GM18499 (cell line): ENCODE measurements around the gene PNPLA7.
"Not testable (repeated sequence)": the region's sequence is repeated elsewhere in the genome, so short reads cannot be mapped to it uniquely, and the experiment has no call there.

ENCODE experiments used
- ATAC-seq: cut with Tn5 transposase; IDR thresholded peaks from one replicate; pipeline ENCODE4 v1.9.1; 2021; ENCODE audit warnings: moderate number of reproducible peaks; ENCODE audit not compliant: insufficient read depth, unreplicated experiment

Gene PNPLA7

DNA sequence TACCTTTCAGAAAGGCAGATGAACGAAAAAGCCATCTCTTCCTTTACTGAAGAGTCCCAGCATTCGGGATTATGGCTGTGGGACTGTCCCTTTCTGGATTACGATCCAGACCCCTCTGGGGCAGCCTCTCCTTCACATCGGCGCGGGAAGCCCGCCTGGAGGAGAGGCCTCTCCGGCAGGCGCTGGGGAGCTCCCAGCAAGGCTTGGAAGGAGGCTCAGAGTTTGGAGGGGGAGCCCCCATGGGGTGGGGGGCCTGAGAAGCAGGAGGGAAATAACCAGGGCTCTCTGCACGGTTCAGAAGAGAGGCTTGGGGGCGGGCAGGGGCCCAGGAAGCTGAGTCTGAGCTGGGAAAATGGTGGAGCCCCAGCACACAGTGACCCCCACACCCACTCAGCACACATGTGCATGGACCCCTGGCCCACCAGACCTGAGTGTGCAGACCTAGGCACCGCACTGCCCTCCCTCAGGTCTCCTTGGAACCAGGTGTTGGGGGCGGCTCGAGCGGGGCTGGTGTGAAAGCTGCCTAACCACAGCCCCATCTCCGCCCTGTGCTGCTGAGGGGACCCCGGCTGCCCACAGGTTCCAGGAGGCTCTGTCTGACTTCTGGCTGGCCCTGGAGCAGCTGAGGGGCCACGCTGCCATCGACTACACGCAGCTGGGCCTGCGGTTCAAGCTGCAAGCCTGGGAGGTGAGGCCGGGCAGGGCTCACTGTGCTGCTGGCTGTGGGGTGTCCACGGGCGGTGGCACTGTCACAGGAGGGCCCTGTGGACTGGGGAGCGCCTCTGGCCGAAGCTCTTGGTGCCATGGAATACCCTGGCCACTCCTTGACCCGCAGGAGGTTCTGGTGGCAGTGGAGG lies 122.5 kb downstream of the PNPLA7 start:
- no peak for ATAC-seq

DNA sequence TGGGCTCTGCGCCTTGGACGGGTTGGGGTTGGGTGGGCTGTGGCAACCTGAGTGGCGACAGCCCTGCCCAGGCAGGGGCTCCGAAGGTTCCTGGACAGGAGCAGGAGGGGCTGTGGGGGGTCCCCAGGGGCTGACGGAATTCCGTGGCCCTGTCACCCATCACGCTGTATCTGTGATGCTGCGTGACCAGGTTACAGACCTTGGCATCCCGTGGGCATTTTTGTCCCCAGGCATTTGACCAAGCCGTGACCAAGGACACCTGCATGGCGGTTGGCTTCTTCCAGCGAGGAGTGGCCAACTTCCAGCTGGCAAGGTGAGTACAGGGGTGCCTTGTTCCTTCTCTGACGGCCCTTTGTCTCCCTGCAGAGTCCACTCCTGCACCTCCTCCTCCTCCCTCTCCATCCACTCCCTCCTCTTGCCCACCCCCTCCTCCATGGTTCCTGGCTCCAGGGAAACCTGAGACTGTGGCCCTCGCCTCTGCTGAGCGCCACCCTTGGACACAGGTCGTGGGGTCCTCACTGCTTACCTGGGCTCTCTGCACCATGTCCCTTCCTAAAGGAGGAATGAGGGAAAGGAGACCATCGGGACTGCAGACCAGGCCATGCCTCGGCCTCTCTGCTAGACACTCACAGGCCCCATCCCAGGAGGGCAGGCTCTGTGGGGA lies 124.1 kb downstream of the PNPLA7 start:
- ATAC-seq, result no peak

- no peak for ATAC-seq
These were observed 126.5 kb downstream of the PNPLA7 start for GRCh38 chr9:137423514-137424291.

- no peak for ATAC-seq
These were observed 127.3 kb downstream of the PNPLA7 start, which contains the start of the genes EXD3 and NOXA1 for GRCh38 chr9:137422604-137423513. EXD3 (minus strand) TSS chr9:137423162; CDS start chr9:137395357, 27,805 bp downstream. NOXA1 (plus strand) TSS chr9:137423393; CDS start chr9:137423530, 137 bp downstream.

GRCh38 chr9:137421838-137422603 lies 128.2 kb downstream of the PNPLA7 start:
- ATAC-seq, result no peak

- no peak for ATAC-seq
These were observed 132.8 kb downstream of the PNPLA7 start for GRCh38 chr9:137417161-137418021.

GRCh38 chr9:137416563-137417151 lies 133.5 kb downstream of the PNPLA7 start:
- no peak for ATAC-seq

- no peak for ATAC-seq
These were observed 134.1 kb downstream of the PNPLA7 start for GRCh38 chr9:137416006-137416562.

DNA sequence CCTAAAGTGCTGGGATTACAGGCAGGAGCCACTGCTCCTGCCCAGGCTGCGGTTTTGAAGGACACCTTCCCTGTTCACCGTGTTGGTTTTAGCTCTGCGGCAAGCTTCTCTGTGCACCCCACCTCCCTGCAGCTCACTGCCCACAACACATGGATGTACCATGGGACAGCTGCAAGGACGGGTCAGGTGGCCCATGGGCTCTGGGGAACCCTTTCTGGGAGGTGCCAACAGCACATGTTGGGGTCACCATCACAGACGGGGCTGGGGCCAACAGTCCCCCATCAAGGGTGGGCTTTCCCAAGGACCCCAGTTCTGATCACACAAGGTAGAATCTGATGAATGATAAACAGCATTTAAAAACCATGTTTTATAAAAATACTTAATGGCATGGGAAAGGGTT lies 134.8 kb downstream of the PNPLA7 start:
- no peak for ATAC-seq

- no peak for ATAC-seq
These were observed 137.8 kb downstream of the PNPLA7 start for GRCh38 chr9:137412431-137412830.

- no peak for ATAC-seq
These were observed 138.4 kb downstream of the PNPLA7 start for GRCh38 chr9:137411645-137412380.

GRCh38 chr9:137411260-137411644 lies 138.9 kb downstream of the PNPLA7 start:
- no peak for ATAC-seq

DNA sequence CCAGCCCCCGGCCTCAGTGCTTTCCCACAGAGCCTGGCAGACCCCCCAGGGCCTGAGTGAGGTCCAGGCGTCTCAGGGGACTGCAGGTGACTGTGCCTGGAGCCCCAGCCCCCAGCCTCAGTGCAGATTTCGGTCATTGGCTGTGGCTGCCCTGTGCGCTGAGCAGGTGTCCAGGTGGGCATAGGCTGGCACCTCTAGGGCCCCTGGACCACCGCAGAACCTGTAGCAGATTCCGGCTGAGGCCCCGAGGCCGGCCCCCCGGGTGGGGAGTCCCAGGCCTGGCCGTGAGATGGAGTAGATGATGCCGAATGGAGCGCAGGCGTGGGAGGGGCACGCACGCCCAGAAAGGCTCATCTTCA lies 139.3 kb downstream of the PNPLA7 start:
- no peak for ATAC-seq

DNA sequence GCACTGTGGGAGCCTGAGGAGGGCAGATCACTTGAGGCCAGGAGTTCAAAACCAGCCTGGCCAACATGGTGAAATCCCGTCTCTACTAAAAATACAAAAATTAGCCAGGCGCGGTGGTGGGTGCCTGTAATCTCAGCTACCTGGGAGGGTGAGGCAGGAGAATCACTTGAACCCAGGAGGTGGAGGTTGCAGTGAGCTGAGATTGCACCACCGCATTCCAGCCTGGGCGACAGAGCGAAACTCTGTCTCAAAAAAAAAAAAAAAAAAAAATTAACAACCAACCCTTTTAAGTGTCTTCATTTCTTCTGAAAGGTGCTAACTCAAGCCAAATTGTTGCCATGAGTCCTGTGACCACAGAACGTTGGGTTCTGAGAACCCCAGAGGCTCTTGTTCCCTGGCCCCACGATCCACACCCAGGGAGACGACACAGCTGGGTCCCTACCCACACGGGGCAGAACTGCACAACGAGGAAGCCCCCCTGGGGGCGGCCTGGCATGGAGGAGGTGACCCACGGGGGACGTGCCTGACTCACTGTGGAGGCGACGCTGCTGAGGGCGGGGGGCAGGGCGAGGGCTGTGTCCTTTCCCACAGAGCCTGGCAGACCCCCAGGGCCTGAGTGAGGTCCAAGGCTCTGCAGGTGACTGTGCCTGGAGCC lies 139.8 kb downstream of the PNPLA7 start:
- ATAC-seq, result not testable (repeated sequence)
